ENCODE data around the gene TUBB2B. TPM values are rescaled to one million over a fixed set of nuclear protein-coding genes. Genes with fewer than 3 reads are reported as not detected.

The TUBB2B gene
- total and polyA plus RNA-seq, 5 experiments from 2014 or later: 0.08 to 0.20 TPM; not detected in 3

GRCh38 chr6:3240595-3240994 is 13.1 kb upstream of the TUBB2B start:
- no peak for ATAC-seq
- no peak for DNase-seq
- H3K27me3 Mint-ChIP-seq: peaks cover 19 to 75% (median 38%) of the 10 kb centered on the region in 5 donors
- H3K27ac Mint-ChIP-seq: no peak overlapping the region
- H3K36me3 Mint-ChIP-seq: no peaks in the 10 kb centered on the region
- H3K4me1 Mint-ChIP-seq: peaks cover 0 to 2% (median 0%) of the 10 kb centered on the region in 4 donors
- POLR2A ChIA-PET: interaction anchor here (0.7 kb wide), 1 partner anchor 58 kb away, joined by 7 read pairs; no protein-coding TSS in a partner anchor
- H3K9me3 Mint-ChIP-seq: no peaks in the 10 kb centered on the region
- H3K4me3 Mint-ChIP-seq: no peak overlapping the region

GRCh38 chr6:3239110-3239830 is 11.8 kb upstream of the TUBB2B start:
- POLR2A ChIA-PET: interaction anchor here (1.5 kb wide), 1 partner anchor 10 kb away, joined by 3 read pairs; no protein-coding TSS in a partner anchor
- H3K4me1 Mint-ChIP-seq: peaks cover 0 to 2% (median 0%) of the 10 kb centered on the region in 4 donors
- H3K27ac Mint-ChIP-seq: no peak overlapping the region
- no peaks in the 10 kb centered on the region for H3K9me3 Mint-ChIP-seq
- peaks cover 20 to 83% (median 43%) of the 10 kb centered on the region in 5 donors for H3K27me3 Mint-ChIP-seq
- H3K4me3 Mint-ChIP-seq: no peak overlapping the region
- no peaks in the 10 kb centered on the region for H3K36me3 Mint-ChIP-seq
- DNase-seq (no peak), ATAC-seq (no peak)

GRCh38 chr6:3237761-3238662 is 10.6 kb upstream of the TUBB2B start:
- peaks cover 0 to 2% (median 0%) of the 10 kb centered on the region in 4 donors for H3K4me1 Mint-ChIP-seq
- POLR2A ChIA-PET: interaction anchor here (1.5 kb wide), 1 partner anchor 9 kb away, joined by 3 read pairs; no protein-coding TSS in a partner anchor

GRCh38 chr6:3236005-3236404 is 8.6 kb upstream of the TUBB2B start:
- DNase-seq (no peak), ATAC-seq (no peak)
- no peaks in the 10 kb centered on the region for H3K36me3 Mint-ChIP-seq
- POLR2A ChIA-PET: no interaction called here
- H3K27me3 Mint-ChIP-seq: peaks cover 27 to 94% (median 55%) of the 10 kb centered on the region in 5 donors
- H3K9me3 Mint-ChIP-seq: no peaks in the 10 kb centered on the region
- no peak overlapping the region for H3K4me3 Mint-ChIP-seq
- no peak overlapping the region for H3K27ac Mint-ChIP-seq
- peaks cover 5 to 15% (median 11%) of the 10 kb centered on the region in 4 donors for H3K4me1 Mint-ChIP-seq

More at GRCh38 chr6:3237761-3238662, 10.6 kb upstream of the TUBB2B start:
- no peak overlapping the region for H3K4me3 Mint-ChIP-seq
- no peak overlapping the region for H3K27ac Mint-ChIP-seq
- no peaks in the 10 kb centered on the region for H3K9me3 Mint-ChIP-seq
- peaks cover 24 to 83% (median 48%) of the 10 kb centered on the region in 5 donors for H3K27me3 Mint-ChIP-seq
- ATAC-seq: no peak
- DNase-seq: no peak
- no peaks in the 10 kb centered on the region for H3K36me3 Mint-ChIP-seq

GRCh38 chr6:3235486-3235885 is 8.0 kb upstream of the TUBB2B start:
- H3K36me3 Mint-ChIP-seq: no peaks in the 10 kb centered on the region
- H3K27me3 Mint-ChIP-seq: peaks cover 32 to 99% (median 59%) of the 10 kb centered on the region in 5 donors
- POLR2A ChIA-PET: no interaction called here
- peaks cover 8 to 20% (median 16%) of the 10 kb centered on the region in 4 donors for H3K4me1 Mint-ChIP-seq
- ATAC-seq (no peak), DNase-seq (no peak)
- H3K27ac Mint-ChIP-seq: no peak overlapping the region
- no peaks in the 10 kb centered on the region for H3K9me3 Mint-ChIP-seq
- H3K4me3 Mint-ChIP-seq: no peak overlapping the region

- no peak overlapping the region for H3K27ac Mint-ChIP-seq
- ATAC-seq (no peak), DNase-seq (no peak)
- H3K36me3 Mint-ChIP-seq: peaks cover 0 to 3% (median 0%) of the 10 kb centered on the region in 3 donors
- no peak overlapping the region for H3K4me3 Mint-ChIP-seq
- peaks cover 44 to 99% (median 72%) of the 10 kb centered on the region in 5 donors for H3K27me3 Mint-ChIP-seq
- POLR2A ChIA-PET: no interaction called here
- peaks cover 0 to 1% (median 0%) of the 10 kb centered on the region in 9 donors for H3K9me3 Mint-ChIP-seq
- peaks cover 13 to 34% (median 30%) of the 10 kb centered on the region in 4 donors for H3K4me1 Mint-ChIP-seq
These were observed 6.5 kb upstream of the TUBB2B start for GRCh38 chr6:3233904-3234303.

- Mint-ChIP-seq H3K36me3 (peaks cover 0 to 3% (median 0%) of the 10 kb centered on the region in 3 donors), H3K27me3 (peaks cover 46 to 99% (median 72%) of the 10 kb centered on the region in 5 donors), H3K9me3 (peaks cover 0 to 4% (median 0%) of the 10 kb centered on the region in 9 donors), H3K4me3 (no peak overlapping the region), H3K27ac (no peak overlapping the region), H3K4me1 (peaks cover 16 to 39% (median 34%) of the 10 kb centered on the region in 4 donors)
- ATAC-seq (no peak), DNase-seq (no peak)
- POLR2A ChIA-PET: no interaction called here
These were observed 5.9 kb upstream of the TUBB2B start for GRCh38 chr6:3233321-3233720.

GRCh38 chr6:3232017-3232945 is 4.8 kb upstream of the TUBB2B start:
- DNase-seq (no peak), ATAC-seq (no peak)
- Mint-ChIP-seq H3K36me3 (peaks cover 0 to 3% (median 0%) of the 10 kb centered on the region in 3 donors), H3K4me3 (peak overlapping the region in 8 of 10 donors; percentile 55 to 96 (median 74)), H3K27ac (no peak overlapping the region), H3K27me3 (peaks cover 44 to 95% (median 71%) of the 10 kb centered on the region in 5 donors), H3K9me3 (peaks cover 0 to 4% (median 0%) of the 10 kb centered on the region in 9 donors), H3K4me1 (peaks cover 18 to 47% (median 39%) of the 10 kb centered on the region in 4 donors)
- POLR2A ChIA-PET: no interaction called here

GRCh38 chr6:3231247-3232016 is 4.0 kb upstream of the TUBB2B start:
- Mint-ChIP-seq H3K4me1 (peaks cover 22 to 56% (median 46%) of the 10 kb centered on the region in 4 donors), H3K9me3 (peaks cover 0 to 4% (median 0%) of the 10 kb centered on the region in 9 donors), H3K27ac (peak overlapping the region in 1 of 10 donors; percentile 34), H3K4me3 (peak overlapping the region; percentile 16 to 96 (median 74)), H3K36me3 (peaks cover 0 to 3% (median 0%) of the 10 kb centered on the region in 3 donors), H3K27me3 (peaks cover 44 to 93% (median 71%) of the 10 kb centered on the region in 5 donors)
- ATAC-seq (peak; percentile 11), DNase-seq (peak in 1 of 10 donors; percentile 7)
- POLR2A ChIA-PET: interaction anchor here (0.9 kb wide), 1 partner anchor 27 kb away, joined by 3 read pairs; the partner anchor contains the start of gene PSMG4

- DNase-seq: peak in 1 of 10 donors; percentile 10
- Mint-ChIP-seq H3K36me3 (peaks cover 0 to 3% (median 0%) of the 10 kb centered on the region in 3 donors), H3K4me3 (peak overlapping the region; percentile 28 to 96 (median 62)), H3K27ac (peak overlapping the region in 1 of 10 donors; percentile 29), H3K9me3 (peaks cover 0 to 4% (median 0%) of the 10 kb centered on the region in 9 donors), H3K4me1 (peaks cover 22 to 58% (median 47%) of the 10 kb centered on the region in 4 donors), H3K27me3 (peaks cover 44 to 93% (median 69%) of the 10 kb centered on the region in 5 donors)
- ATAC-seq: no peak
- POLR2A ChIA-PET: interaction anchor here (0.9 kb wide), 1 partner anchor 28 kb away, joined by 3 read pairs; the partner anchor contains the start of gene PSMG4
These were observed 3.4 kb upstream of the TUBB2B start for GRCh38 chr6:3230900-3231246.

Measured in naive thymus-derived CD8-positive, alpha-beta T cell (primary cell).